GM12891 (cell line): Measurements from ENCODE around the gene SCNN1B.

Experiments used
- PAX5 ChIP-seq: IDR thresholded peaks from 2 replicates; pipeline ENCODE4 v1.6.1; 2011; ENCODE audit warnings: low read length, moderate library complexity, mild to moderate bottlenecking; ENCODE audit not compliant: insufficient read depth, severe bottlenecking
- POLR2A ChIP-seq: IDR thresholded peaks from 2 replicates; pipeline ENCODE4 v1.6.1; 2011; ENCODE audit warnings: low read depth, low read length, control low read depth
- POLR2AphosphoS5 ChIP-seq: IDR thresholded peaks from 2 replicates; pipeline ENCODE4 v1.6.1; 2011; ENCODE audit warnings: low read depth, low read length, control low read depth

- TF ChIP-seq POLR2AphosphoS5 (no peak), POLR2A (no peak), PAX5 (no peak)
Observed at GRCh38 chr16:23408242-23408822, 106.2 kb downstream of the SCNN1B start.
